HG03469 (cell line): ENCODE data around the gene DUSP22.
A peak's percentile ranks its signal among the peaks of the same experiment; 100 is the strongest.
"Not testable (repeated sequence)": the region's sequence is repeated elsewhere in the genome, so short reads cannot be mapped to it uniquely, and the experiment has no call there.

Experiments used
- ATAC-seq: cut with Tn5 transposase; IDR thresholded peaks from one replicate; pipeline ENCODE4 v1.9.1; 2021; ENCODE audit warnings: mild to moderate bottlenecking, moderate library complexity, moderate number of reproducible peaks; ENCODE audit not compliant: unreplicated experiment

The DUSP22 gene

GRCh38 chr6:361411-362132 lies 69.3 kb downstream of the DUSP22 start:
- ATAC-seq, result no peak

GRCh38 chr6:362231-362923 lies 70.1 kb downstream of the DUSP22 start:
- no peak for ATAC-seq

- no peak for ATAC-seq
Measured at GRCh38 chr6:362924-363249, 70.6 kb downstream of the DUSP22 start.

- no peak for ATAC-seq
Measured at GRCh38 chr6:363291-363690, 71.0 kb downstream of the DUSP22 start.

GRCh38 chr6:363909-364308 lies 71.6 kb downstream of the DUSP22 start:
- ATAC-seq, result no peak

GRCh38 chr6:364609-365540 lies 72.6 kb downstream of the DUSP22 start:
- no peak for ATAC-seq

- ATAC-seq, result no peak
Measured at GRCh38 chr6:365835-366234, 73.5 kb downstream of the DUSP22 start.

- no peak for ATAC-seq
Measured at GRCh38 chr6:366389-367297, 74.4 kb downstream of the DUSP22 start.

GRCh38 chr6:367298-367794 lies 75.1 kb downstream of the DUSP22 start:
- no peak for ATAC-seq

GRCh38 chr6:367891-368630 lies 75.8 kb downstream of the DUSP22 start:
- ATAC-seq, result no peak

- no peak for ATAC-seq
Measured at GRCh38 chr6:369559-370431, 77.5 kb downstream of the DUSP22 start.

GRCh38 chr6:370555-370954 lies 78.3 kb downstream of the DUSP22 start:
- ATAC-seq, result no peak

GRCh38 chr6:371851-372250 lies 79.6 kb downstream of the DUSP22 start:
- ATAC-seq, result not testable (repeated sequence)

GRCh38 chr6:372336-372911 lies 80.1 kb downstream of the DUSP22 start:
- ATAC-seq, result peak; percentile 39

GRCh38 chr6:373031-373430 lies 80.7 kb downstream of the DUSP22 start:
- ATAC-seq, result no peak

GRCh38 chr6:373773-374724 lies 81.8 kb downstream of the DUSP22 start:
- no peak for ATAC-seq

- no peak for ATAC-seq
Measured at GRCh38 chr6:374956-375355, 82.7 kb downstream of the DUSP22 start.
